Measurements from ENCODE around the gene PANX3. TPM values are rescaled to one million over a fixed set of nuclear protein-coding genes. Genes with fewer than 3 reads are reported as not detected.
A peak's percentile ranks its signal among the peaks of the same experiment; 100 is the strongest.

The PANX3 gene
- total RNA-seq, 1 donor from 2014 or later: not detected

- TF ChIP-seq, protein P1, sequence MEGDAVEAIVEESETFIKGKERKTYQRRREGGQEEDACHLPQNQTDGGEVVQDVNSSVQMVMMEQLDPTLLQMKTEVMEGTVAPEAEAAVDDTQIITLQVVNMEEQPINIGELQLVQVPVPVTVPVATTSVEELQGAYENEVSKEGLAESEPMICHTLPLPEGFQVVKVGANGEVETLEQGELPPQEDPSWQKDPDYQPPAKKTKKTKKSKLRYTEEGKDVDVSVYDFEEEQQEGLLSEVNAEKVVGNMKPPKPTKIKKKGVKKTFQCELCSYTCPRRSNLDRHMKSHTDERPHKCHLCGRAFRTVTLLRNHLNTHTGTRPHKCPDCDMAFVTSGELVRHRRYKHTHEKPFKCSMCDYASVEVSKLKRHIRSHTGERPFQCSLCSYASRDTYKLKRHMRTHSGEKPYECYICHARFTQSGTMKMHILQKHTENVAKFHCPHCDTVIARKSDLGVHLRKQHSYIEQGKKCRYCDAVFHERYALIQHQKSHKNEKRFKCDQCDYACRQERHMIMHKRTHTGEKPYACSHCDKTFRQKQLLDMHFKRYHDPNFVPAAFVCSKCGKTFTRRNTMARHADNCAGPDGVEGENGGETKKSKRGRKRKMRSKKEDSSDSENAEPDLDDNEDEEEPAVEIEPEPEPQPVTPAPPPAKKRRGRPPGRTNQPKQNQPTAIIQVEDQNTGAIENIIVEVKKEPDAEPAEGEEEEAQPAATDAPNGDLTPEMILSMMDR (conservative IDR thresholded peaks at IDR 0.05; ENCODE audit: low read depth, low read length): no peak
- no peak for DNase-seq (ENCODE audit: low read depth)
Observed at GRCh38 chr11:124612045-124612444, 817 bp downstream of the PANX3 start.

DNA sequence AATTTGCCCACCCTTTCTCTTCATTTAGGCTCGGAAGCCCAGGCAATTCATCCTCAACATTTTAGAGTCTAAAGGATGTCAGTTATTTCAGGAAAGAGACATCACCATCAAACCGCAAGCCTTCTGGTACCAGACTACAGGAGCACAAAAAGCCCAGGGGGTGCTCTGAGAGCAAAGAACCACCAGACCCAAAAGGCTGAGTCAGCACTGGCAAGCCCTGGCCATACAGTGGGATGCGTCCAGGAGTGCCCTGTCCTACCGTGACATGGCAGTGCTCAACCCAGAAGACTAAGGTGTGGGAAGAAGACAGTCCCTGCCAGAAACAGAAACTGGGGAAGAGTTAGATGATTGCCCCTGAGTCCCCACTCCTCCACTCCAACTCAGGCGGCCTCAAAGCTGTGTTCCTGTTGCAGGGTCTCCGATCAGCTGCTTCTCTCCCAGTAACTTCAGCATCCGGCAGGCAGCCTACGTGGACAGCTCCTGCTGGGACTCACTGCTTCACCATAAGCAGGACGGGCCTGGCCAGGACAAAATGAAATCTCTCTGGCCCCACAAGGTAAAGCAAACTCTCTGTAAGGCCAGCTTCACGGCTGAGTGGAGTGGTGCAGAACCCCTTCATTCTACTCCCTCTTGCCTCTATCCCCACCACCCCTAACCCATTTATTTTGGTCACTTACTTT is 1.5 kb downstream of the PANX3 start:
- DNase-seq (ENCODE audit: low read depth): no peak
- no peak overlapping the region for H3K4me3 ChIP-seq (ENCODE audit: low read depth, low read length)
- TF ChIP-seq, protein P1 (conservative IDR thresholded peaks at IDR 0.05; ENCODE audit: low read depth, low read length): no peak

More at GRCh38 chr11:124612045-124612444, 817 bp downstream of the PANX3 start:
- H3K4me3 ChIP-seq (ENCODE audit: low read depth, low read length): no peak overlapping the region

DNA sequence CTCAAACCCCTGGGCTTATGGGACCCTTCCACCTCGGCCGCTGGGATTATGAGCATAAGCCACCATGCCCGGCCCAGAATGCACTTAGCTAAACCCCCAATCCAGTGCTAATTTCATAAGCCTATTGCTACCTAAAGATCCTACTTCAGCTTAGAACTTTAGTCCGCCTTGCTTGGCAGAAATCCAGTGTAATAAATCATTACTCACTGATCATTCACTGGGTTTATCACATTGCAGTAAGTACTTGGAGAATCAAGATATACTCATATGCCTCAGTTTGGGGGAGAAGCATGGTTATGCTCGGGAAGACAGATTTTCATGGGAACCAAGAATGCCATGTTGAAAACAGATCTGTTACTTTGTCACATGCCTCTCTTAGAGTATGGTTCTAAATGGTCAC is 7.6 kb downstream of the PANX3 start:
- DNase-seq (ENCODE audit: low read depth): no peak
- H3K4me3 ChIP-seq (ENCODE audit: low read depth, low read length): no peak overlapping the region
- TF ChIP-seq, protein P1 (conservative IDR thresholded peaks at IDR 0.05; ENCODE audit: low read depth, low read length): no peak

GRCh38 chr11:124622531-124623451 is 11.6 kb downstream of the PANX3 start, which contains the start of gene TBRG1:
TBRG1 (plus strand) TSS chr11:124622864; CDS start chr11:124623084, 220 bp downstream.
- peak within 1 kb of the TSS; percentile 91 for H3K4me3 ChIP-seq (ENCODE audit: low read depth, low read length)
- DNase-seq (ENCODE audit: low read depth): peak; percentile 42
- TF ChIP-seq, protein P1 (conservative IDR thresholded peaks at IDR 0.05; ENCODE audit: low read depth, low read length): no peak

GRCh38 chr11:124623861-124624525 is 12.8 kb downstream of the PANX3 start:
- DNase-seq (ENCODE audit: low read depth): no peak
- H3K4me3 ChIP-seq (ENCODE audit: low read depth, low read length): peak overlapping the region; percentile 91
- TF ChIP-seq, protein P1 (conservative IDR thresholded peaks at IDR 0.05; ENCODE audit: low read depth, low read length): no peak

DNA sequence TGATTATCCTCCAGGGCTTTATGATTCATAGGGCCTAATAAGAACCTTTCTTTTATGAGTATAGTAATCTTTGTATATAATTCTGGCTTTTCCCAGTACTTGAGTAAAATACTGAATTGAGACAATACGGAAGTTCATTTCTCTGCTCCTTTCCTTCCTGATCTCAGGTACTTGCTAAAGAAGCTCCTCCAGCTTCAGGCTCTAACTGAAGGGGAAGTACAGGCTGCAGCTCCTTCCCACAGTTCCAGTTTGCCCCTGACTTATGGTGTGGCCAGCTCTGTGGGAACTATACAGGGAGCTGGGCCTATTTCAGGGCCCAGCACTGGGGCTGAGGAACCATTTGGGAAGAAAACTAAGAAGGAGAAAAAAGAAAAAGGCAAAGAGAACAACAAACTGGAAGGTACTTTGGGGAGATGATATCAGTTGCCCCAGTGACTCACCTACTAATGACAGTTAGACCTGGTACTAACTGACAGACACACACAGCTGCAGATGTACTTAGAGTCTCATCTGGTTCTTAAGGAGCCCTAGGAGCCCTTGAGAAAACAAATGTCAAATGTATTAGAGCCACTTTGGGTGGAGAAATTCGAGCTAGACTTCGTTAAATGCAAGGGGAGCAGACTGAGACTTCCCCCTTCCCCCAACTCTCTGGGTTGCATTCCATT is 14.4 kb downstream of the PANX3 start:
- no peak overlapping the region for H3K4me3 ChIP-seq (ENCODE audit: low read depth, low read length)
- TF ChIP-seq, protein P1 (conservative IDR thresholded peaks at IDR 0.05; ENCODE audit: low read depth, low read length): no peak
- DNase-seq (ENCODE audit: low read depth): no peak

All from epithelial cell of proximal tubule (primary cell).